Measurements from ENCODE around the gene PDE7B. TPM values are rescaled to one million over a fixed set of nuclear protein-coding genes. Genes with fewer than 3 reads are reported as not detected.

PDE7B gene
- total and polyA plus RNA-seq, 10 donors = 0.54 to 4.6 (median 1.5) TPM

- H3K36me3 ChIP-seq = no peaks in the 10 kb centered on the region
- intact Hi-C loops (cut with DNase I; ENCODE audit: low total_unique reads) = no loop called here
- H3K27ac ChIP-seq = no peak overlapping the region
- no peak overlapping the region for H3K4me3 ChIP-seq
- TF ChIP-seq CTCF (IDR thresholded peaks at IDR 0.05 in 8 of 11, conservative IDR thresholded peaks at IDR 0.05 in 3 of 11) = no peak
- TF ChIP-seq POLR2AphosphoS5 (IDR thresholded peaks at IDR 0.05) = no peak
- no peak for TF ChIP-seq POLR2A (IDR thresholded peaks at IDR 0.05)
- no peak for DNase-seq
- H3K27me3 ChIP-seq (replicated peaks in 1 of 7) = no peaks in the 10 kb centered on the region
- H3K4me1 ChIP-seq = no peaks in the 10 kb centered on the region
- WGBS, 5 donors = 87 to 94% (median 89%) methylated on average over 6 of the region's 6 CpGs
- no peaks in the 10 kb centered on the region for H3K9me3 ChIP-seq
These were observed 236.5 kb downstream of the PDE7B start for GRCh38 chr6:136087986-136088385.

GRCh38 chr6:136088693-136089092 is 237.2 kb downstream of the PDE7B start:
- TF ChIP-seq POLR2A (IDR thresholded peaks at IDR 0.05) (no peak), POLR2AphosphoS5 (IDR thresholded peaks at IDR 0.05) (no peak), CTCF (IDR thresholded peaks at IDR 0.05 in 8 of 11, conservative IDR thresholded peaks at IDR 0.05 in 3 of 11) (no peak)
- no peak overlapping the region for H3K27ac ChIP-seq
- no peak overlapping the region for H3K4me3 ChIP-seq
- DNase-seq = no peak
- no peaks in the 10 kb centered on the region for H3K36me3 ChIP-seq
- H3K9me3 ChIP-seq = peaks cover 0 to 5% (median 0%) of the 10 kb centered on the region in 8 donors
- 90 to 97% (median 94%) methylated on average over 5 of the region's 5 CpGs for WGBS, 5 donors
- intact Hi-C loops (cut with DNase I; ENCODE audit: low total_unique reads) = no loop called here
- no peaks in the 10 kb centered on the region for H3K27me3 ChIP-seq (replicated peaks in 1 of 7)
- H3K4me1 ChIP-seq = no peaks in the 10 kb centered on the region

GRCh38 chr6:136089876-136090275 is 238.4 kb downstream of the PDE7B start:
- H3K27me3 ChIP-seq (replicated peaks in 1 of 7) = no peaks in the 10 kb centered on the region
- H3K4me3 ChIP-seq = no peak overlapping the region
- no peak overlapping the region for H3K27ac ChIP-seq
- no peak for DNase-seq
- TF ChIP-seq CTCF (IDR thresholded peaks at IDR 0.05 in 8 of 11, conservative IDR thresholded peaks at IDR 0.05 in 3 of 11) (no peak), POLR2A (IDR thresholded peaks at IDR 0.05) (no peak), POLR2AphosphoS5 (IDR thresholded peaks at IDR 0.05) (no peak)
- intact Hi-C loops (cut with DNase I; ENCODE audit: low total_unique reads) = no loop called here
- no peaks in the 10 kb centered on the region for H3K36me3 ChIP-seq
- H3K4me1 ChIP-seq = no peaks in the 10 kb centered on the region
- peaks cover 0 to 11% (median 0%) of the 10 kb centered on the region in 8 donors for H3K9me3 ChIP-seq
- WGBS, 5 donors = 81 to 92% (median 89%) methylated on average over 6 of the region's 6 CpGs

GRCh38 chr6:136090929-136091328 is 239.4 kb downstream of the PDE7B start:
- Histone ChIP-seq H3K4me3 (no peak overlapping the region), H3K4me1 (no peaks in the 10 kb centered on the region), H3K36me3 (no peaks in the 10 kb centered on the region), H3K27me3 (replicated peaks in 1 of 7) (no peaks in the 10 kb centered on the region), H3K9me3 (peaks cover 0 to 11% (median 0%) of the 10 kb centered on the region in 8 donors), H3K27ac (no peak overlapping the region)
- TF ChIP-seq POLR2A (IDR thresholded peaks at IDR 0.05) = no peak
- no peak for TF ChIP-seq POLR2AphosphoS5 (IDR thresholded peaks at IDR 0.05)
- TF ChIP-seq CTCF (IDR thresholded peaks at IDR 0.05 in 8 of 11, conservative IDR thresholded peaks at IDR 0.05 in 3 of 11) = no peak
- intact Hi-C loops (cut with DNase I; ENCODE audit: low total_unique reads) = no loop called here
- 82 to 94% (median 85%) methylated on average over 1 of the region's 1 CpG for WGBS, 5 donors
- DNase-seq = no peak
